Upper lobe of left lung (tissue), 4 donors: ENCODE measurements around the gene SFXN5.

Source experiments
- POLR2A ChIP-seq, 4 donors: fragments of 450-650 bp; IDR thresholded peaks; one replicate each; pipeline ENCODE4 v1.5.1; 2016 to 2017; ENCODE audit warnings: antibody characterized with exemption in 4 of 4, mild to moderate bottlenecking in 2 of 4
- TF ChIP-seq, protein P1 (sequence below), 6 experiments: fragments of 450-650 bp in 4 of 6; fragments of 200-600 bp in 2 of 6; sonication (generic) in 2 of 6; IDR thresholded peaks; one replicate each; pipeline ENCODE4 v1.5.1; 2016 to 2019; ENCODE audit warnings: antibody characterized with exemption in 6 of 6

- TF ChIP-seq, protein P1, sequence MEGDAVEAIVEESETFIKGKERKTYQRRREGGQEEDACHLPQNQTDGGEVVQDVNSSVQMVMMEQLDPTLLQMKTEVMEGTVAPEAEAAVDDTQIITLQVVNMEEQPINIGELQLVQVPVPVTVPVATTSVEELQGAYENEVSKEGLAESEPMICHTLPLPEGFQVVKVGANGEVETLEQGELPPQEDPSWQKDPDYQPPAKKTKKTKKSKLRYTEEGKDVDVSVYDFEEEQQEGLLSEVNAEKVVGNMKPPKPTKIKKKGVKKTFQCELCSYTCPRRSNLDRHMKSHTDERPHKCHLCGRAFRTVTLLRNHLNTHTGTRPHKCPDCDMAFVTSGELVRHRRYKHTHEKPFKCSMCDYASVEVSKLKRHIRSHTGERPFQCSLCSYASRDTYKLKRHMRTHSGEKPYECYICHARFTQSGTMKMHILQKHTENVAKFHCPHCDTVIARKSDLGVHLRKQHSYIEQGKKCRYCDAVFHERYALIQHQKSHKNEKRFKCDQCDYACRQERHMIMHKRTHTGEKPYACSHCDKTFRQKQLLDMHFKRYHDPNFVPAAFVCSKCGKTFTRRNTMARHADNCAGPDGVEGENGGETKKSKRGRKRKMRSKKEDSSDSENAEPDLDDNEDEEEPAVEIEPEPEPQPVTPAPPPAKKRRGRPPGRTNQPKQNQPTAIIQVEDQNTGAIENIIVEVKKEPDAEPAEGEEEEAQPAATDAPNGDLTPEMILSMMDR (IDR thresholded peaks at IDR 0.05), result no peak
- TF ChIP-seq POLR2A (IDR thresholded peaks at IDR 0.05), result no peak
Measured at GRCh38 chr2:73068147-73068546, 3.4 kb downstream of the SFXN5 start.
